Neural crest cell (in vitro differentiated cells): ENCODE measurements around the gene TMEM170A. TPM values are rescaled to one million over a fixed set of nuclear protein-coding genes. Genes with fewer than 3 reads are reported as not detected.

Source experiments
- DNase-seq: peaks from one replicate; pipeline ENCODE4 v3.0.0; 2021; ENCODE audit warnings: low read depth, mixed read lengths, low spot score
- H3K27ac Mint-ChIP-seq: one replicate; pipeline ENCODE4 v1.8.0; 2021; ENCODE audit warnings: mild to moderate bottlenecking, mixed read lengths; ENCODE audit not compliant: unreplicated experiment
- H3K27me3 Mint-ChIP-seq: 2 replicates; pipeline ENCODE4 v1.8.0; 2021; ENCODE audit warnings: low read depth, mild to moderate bottlenecking, mixed read lengths
- H3K36me3 Mint-ChIP-seq: 2 replicates; pipeline ENCODE4 v1.8.0; 2021; ENCODE audit warnings: low read depth, mild to moderate bottlenecking, mixed read lengths
- H3K4me1 Mint-ChIP-seq: 2 replicates; pipeline ENCODE4 v1.8.0; 2021; ENCODE audit warnings: mixed read lengths
- H3K4me3 Mint-ChIP-seq: one replicate; pipeline ENCODE4 v1.8.0; 2021; ENCODE audit warnings: mild to moderate bottlenecking, mixed read lengths
- H3K9me3 Mint-ChIP-seq: 2 replicates; pipeline ENCODE4 v1.8.0; 2021; ENCODE audit warnings: mixed read lengths
- total RNA-seq: library from RNA; stranded (reverse); gene quantifications from 2 replicates; pipeline ENCODE4 v1.2.1, GENCODE V29; 2021
- TF ChIP-seq, protein P1 (sequence below): fragments of 200-600 bp; sonication (generic); conservative IDR thresholded peaks from 2 replicates; pipeline ENCODE4 v1.5.0; 2021; ENCODE audit warnings: antibody characterized with exemption, mild to moderate bottlenecking

TMEM170A gene
- total RNA-seq, 1 donor from 2014 or later: 50.5 TPM

DNA sequence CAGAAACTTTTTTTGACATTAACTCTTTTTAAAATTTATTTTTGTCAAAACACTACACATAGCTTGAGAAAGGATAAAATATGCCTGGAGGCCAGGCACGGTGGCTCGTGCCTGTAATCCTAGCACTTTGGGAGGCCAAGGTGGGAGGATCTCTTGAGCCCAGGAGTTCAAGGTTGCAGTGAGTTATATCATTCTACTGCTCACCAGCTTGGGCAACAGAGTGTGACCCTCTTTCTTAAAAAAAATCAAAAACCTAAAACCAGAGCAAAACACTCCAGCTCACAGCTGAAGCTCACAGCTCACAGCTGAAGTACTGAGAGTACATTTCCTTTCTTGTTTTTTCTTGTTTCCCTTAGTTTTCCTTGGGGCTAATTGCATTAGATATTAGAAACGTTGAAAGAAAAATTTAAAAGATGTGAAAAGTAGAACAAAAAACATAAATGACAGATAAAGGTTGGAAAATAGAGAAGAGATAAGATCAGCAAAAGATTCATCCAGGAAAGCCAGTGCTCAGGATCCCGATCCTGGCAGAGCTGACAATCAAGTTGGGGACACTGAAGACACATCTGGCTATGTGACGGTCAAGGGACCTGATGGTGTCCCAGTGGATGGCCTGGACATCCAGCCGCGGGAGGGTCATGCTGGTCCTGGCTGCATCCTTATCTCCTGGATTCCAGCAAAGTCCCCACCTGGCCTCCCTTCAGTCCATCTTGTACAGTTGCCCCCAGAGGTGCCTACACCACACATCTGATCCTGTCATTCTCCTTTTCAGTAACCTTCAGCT, 20.9 kb upstream of the TMEM170A start:
- Mint-ChIP-seq H3K9me3 (no peaks in the 10 kb centered on the region), H3K27me3 (no peaks in the 10 kb centered on the region), H3K36me3 (no peaks in the 10 kb centered on the region), H3K4me3 (no peak overlapping the region), H3K27ac (no peak overlapping the region), H3K4me1 (no peaks in the 10 kb centered on the region)
- TF ChIP-seq, protein P1, sequence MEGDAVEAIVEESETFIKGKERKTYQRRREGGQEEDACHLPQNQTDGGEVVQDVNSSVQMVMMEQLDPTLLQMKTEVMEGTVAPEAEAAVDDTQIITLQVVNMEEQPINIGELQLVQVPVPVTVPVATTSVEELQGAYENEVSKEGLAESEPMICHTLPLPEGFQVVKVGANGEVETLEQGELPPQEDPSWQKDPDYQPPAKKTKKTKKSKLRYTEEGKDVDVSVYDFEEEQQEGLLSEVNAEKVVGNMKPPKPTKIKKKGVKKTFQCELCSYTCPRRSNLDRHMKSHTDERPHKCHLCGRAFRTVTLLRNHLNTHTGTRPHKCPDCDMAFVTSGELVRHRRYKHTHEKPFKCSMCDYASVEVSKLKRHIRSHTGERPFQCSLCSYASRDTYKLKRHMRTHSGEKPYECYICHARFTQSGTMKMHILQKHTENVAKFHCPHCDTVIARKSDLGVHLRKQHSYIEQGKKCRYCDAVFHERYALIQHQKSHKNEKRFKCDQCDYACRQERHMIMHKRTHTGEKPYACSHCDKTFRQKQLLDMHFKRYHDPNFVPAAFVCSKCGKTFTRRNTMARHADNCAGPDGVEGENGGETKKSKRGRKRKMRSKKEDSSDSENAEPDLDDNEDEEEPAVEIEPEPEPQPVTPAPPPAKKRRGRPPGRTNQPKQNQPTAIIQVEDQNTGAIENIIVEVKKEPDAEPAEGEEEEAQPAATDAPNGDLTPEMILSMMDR: no peak
- DNase-seq: no peak

DNA sequence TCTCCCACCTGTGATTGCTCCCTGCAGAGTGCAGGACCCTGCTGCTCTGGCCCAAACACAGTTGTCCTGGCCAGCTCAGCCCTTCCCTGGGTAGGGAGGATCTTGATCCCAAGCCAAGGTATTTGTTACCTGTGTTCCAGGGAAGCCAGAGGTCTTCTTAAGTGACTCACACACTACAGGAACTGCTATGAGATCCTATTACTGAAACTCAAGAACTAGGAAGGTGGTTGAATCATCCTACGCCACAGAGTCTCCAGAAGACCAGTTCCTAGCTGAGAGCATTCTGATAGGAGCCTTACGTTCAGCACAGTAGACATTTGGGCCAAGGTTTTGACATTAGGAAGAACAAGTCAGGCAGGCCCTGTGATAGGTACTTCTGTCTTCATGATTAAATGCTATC, 18.7 kb upstream of the TMEM170A start:
- TF ChIP-seq, protein P1: no peak
- H3K36me3 Mint-ChIP-seq: peaks cover 2% of the 10 kb centered on the region
- peak overlapping the region; percentile 31 for H3K27ac Mint-ChIP-seq
- no peak overlapping the region for H3K4me3 Mint-ChIP-seq
- H3K4me1 Mint-ChIP-seq: no peaks in the 10 kb centered on the region
- no peaks in the 10 kb centered on the region for H3K9me3 Mint-ChIP-seq
- DNase-seq: no peak
- H3K27me3 Mint-ChIP-seq: no peaks in the 10 kb centered on the region

DNA sequence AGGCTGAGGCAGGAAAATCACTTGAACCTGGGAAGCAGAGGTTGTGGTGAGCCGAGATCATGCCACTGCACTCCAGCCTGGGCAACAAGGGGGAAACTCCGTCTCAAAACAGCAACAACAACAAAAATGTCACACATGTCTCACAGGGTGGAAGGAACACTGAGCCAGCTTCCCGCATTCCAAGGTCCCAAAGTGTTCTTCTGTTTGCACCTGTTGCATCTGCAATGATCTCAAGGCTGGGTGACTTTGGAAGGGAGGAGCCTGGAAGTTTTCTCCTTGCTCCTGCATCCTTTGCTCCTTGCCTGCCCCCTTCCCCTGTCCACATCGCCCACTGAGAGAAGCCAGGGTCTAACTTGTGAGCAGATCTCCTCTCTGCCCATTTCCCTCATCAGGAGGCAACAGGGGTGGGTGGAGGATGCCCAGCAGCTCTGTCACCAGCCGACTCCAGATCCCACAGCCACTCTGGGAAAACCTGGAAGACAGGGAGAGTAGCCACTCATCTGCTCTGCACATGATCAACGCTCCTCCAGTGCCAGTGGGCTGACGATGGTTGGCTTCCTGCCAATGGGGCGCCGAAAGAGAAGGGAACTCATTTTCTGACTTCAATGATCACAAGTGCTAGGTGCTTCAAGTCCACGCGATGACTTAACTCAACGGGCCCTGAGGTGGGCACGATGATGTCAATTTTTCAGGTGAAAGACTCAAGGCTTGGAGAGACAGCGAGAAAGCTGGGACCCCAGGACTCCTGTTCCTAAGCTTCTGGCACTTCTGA, 18.1 kb upstream of the TMEM170A start:
- H3K27me3 Mint-ChIP-seq: no peaks in the 10 kb centered on the region
- peak overlapping the region; percentile 67 for H3K27ac Mint-ChIP-seq
- DNase-seq: no peak
- no peak overlapping the region for H3K4me3 Mint-ChIP-seq
- no peaks in the 10 kb centered on the region for H3K9me3 Mint-ChIP-seq
- H3K4me1 Mint-ChIP-seq: no peaks in the 10 kb centered on the region
- peaks cover 2% of the 10 kb centered on the region for H3K36me3 Mint-ChIP-seq
- TF ChIP-seq, protein P1: no peak

DNA sequence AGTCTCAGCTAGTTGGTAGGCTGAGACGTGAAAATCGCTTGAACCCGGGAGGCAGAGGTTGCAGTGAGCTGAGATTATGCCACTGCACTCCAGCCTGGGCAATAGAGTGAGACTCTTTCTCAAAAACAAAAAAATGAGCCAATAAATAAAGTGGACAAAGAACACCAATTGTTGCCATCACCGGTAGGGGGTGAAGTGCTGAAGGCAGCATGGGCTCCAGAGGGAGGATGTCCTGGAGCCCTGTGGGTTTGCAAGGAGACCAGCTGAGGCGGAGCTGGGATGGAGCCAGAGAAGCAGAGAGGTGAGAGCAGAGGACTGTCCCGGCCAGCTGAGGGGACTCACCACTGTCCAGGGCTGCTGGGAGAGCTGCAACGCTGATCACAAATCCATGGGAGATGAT, 17.0 kb upstream of the TMEM170A start:
- no peak for DNase-seq
- no peak overlapping the region for H3K27ac Mint-ChIP-seq
- no peaks in the 10 kb centered on the region for H3K27me3 Mint-ChIP-seq
- TF ChIP-seq, protein P1: no peak
- peaks cover 5% of the 10 kb centered on the region for H3K36me3 Mint-ChIP-seq
- no peaks in the 10 kb centered on the region for H3K9me3 Mint-ChIP-seq
- no peaks in the 10 kb centered on the region for H3K4me1 Mint-ChIP-seq
- H3K4me3 Mint-ChIP-seq: no peak overlapping the region

DNA sequence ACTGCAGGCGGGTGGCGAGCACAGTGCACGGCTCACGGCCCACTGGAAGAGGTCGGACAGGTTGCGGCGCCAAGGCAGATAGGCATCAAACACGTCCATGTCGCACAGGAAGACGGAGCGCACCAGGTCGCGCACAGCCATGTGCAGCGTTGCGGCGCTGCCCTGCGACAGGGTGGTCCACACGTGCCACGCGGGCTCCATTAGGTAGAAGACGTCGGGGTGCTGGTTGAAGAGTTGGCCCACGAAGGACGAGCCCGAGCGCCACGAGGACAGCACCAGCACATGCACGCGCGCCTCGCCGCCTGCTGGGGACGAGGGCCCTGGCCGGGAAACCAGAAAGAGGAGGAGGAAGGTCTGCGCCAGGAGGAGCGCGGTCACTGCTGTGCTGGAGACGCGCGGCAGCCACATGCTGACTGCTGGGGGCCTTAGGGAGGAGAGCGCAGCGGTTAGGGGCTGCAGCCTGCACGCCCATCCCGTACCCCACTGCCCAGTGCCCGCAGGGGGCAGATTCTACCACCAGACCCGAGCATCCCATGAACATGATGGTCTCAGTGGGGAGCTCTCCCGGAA, 15.0 kb upstream of the TMEM170A start:
- TF ChIP-seq, protein P1: no peak
- no peak for DNase-seq
- no peaks in the 10 kb centered on the region for H3K9me3 Mint-ChIP-seq
- no peaks in the 10 kb centered on the region for H3K27me3 Mint-ChIP-seq
- H3K4me1 Mint-ChIP-seq: no peaks in the 10 kb centered on the region
- H3K36me3 Mint-ChIP-seq: peaks cover 7% of the 10 kb centered on the region
- H3K4me3 Mint-ChIP-seq: no peak overlapping the region
- H3K27ac Mint-ChIP-seq: no peak overlapping the region
